GM21367 (cell line): ENCODE data around the gene CDK14.

Source experiments
- ATAC-seq: cut with Tn5 transposase; IDR thresholded peaks from one replicate; pipeline ENCODE4 v1.9.1; 2021; ENCODE audit not compliant: unreplicated experiment

The CDK14 gene

DNA sequence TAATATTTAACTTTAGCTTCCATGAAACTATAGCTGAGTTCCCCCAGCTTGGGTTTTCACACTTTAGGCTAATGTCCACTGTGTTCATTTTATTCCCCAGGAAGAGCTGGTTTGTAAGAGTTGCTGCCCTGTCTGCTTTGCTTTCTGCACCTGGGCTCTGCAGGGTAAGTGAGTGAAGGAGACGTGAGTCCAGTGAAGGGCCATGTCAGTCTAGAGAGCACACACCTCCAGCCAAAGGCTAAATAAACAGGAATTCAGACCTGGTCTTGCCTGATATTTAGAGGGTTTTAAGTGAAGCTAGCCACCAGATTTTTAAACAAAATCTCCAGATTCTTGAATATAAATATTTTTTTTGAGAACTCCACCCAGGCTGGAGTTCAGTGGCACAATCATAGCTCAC, 643.7 kb downstream of the CDK14 start:
- ATAC-seq = no peak

- no peak for ATAC-seq
Observed at GRCh38 chr7:91240376-91240941, 644.3 kb downstream of the CDK14 start.

DNA sequence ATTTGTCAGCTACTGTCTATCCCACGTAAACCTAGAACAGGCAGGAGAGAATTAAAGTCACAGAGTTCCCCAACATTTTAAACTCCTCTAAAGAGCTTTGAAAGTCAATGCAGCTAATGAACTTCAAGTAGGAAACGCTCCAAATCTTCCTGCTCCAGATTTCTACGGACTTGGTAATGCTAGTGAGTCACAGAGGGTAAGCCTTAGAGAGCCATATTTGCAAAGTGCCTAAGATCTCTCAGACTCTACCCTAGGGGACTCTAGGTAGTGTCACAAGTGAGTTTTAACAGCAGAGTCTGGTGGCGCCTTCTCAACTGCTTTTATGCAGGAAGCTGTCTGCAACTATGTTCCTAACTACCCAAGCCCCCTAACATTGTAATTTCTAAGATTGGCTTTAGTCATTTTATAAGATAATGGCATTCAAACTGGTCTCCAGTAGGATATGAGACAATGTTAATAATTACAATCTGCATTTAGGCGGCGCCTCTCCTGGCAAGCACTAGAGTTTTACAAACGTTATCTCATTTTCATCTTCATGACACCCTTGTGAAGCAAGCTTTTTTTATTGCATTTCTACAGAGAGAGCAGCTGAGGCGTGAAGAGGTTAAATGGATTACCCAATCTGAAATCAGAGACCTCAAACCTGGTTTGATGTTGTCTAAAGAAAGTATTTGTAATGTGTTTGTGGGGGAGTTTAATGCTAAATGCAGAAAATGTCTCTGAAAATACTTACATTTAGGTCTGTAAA, 646.1 kb downstream of the CDK14 start:
- no peak for ATAC-seq

DNA sequence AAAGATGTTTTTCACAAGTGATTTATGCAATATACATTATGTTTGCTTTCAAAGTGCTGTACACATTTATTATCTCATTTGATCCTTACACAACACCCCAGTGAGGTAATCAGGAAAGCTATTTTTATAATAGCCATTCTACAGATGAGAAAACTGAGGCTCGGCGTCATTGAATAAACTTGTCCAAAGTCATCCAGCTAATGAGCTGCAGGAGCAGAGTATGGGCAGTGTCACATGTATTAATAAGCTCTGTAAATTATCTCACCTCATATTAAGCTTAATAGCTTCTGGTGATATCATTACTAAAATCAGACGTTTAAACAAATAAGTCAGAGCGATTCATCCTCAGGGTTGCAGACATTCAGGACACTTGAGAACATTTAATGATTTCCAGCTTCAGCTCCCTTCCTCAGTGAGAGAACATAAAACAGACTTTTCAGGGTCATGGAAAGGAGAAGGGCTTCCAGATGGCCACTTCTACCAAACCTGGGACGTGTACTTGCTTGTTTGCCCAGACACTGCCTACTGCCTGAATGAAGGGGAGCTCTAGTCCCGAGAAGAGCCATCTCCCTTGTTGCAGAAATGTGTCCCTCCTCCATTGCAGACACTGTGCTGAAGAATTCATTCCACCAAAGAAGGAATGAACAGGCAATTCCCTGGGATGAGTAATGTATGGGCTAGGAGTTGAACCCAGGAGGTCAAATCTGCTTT, 647.6 kb downstream of the CDK14 start:
- ATAC-seq = no peak

- no peak for ATAC-seq
Observed at GRCh38 chr7:91247500-91247899, 651.4 kb downstream of the CDK14 start.

- no peak for ATAC-seq
Observed at GRCh38 chr7:91248996-91249395, 652.9 kb downstream of the CDK14 start.

DNA sequence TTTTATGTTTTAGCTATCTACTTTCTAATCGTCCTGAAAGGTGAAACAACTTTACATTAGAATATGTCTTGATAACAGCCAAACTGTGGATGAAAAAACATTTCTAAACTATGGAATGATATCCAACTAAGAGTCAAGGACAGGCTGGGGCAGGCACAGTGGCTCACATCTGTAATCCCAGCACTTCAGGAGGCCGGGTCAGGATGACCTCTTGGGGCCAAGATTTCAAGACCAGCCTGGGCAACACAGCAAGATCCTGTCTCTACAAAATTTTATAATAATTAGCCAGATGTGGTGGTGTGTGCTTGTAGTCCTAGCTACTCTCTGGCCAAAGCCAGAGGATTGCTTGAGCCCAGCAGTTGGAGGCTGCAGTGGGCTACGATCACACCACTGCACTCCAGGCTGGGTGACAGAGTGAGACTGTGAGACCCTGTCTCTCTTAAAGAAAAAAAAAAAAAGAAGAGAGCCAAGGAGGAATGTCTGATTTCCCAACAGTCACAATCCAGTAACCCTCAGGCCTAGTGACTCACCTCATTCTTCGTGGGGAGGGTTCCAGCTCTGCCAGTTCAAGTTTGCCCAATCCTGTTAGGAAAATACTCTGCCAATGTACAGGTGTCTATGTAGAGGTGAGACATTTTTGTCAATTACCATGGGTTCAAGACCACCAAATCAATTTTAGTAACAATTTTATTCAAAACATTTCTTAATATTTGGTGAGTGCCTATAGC, 653.5 kb downstream of the CDK14 start:
- ATAC-seq = no peak

DNA sequence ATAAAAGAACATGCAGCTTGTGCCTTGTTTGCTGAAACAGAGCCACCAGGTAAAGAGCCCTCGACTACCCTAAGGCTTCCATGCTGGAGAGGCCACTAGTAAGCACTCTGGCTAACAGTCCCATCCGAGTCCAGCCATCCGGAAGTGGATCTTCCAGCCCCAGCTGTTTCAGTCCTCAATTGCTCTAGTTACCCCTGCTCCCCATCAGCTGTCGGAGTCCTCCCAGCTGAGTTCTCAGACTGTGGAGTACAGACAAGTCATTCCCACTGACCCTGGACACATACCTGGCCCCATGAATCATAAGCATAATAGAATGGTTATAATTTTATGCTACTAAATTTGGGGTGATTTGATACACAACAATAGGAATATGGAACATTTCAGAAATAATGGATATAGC, 654.6 kb downstream of the CDK14 start:
- no peak for ATAC-seq

- no peak for ATAC-seq
Observed at GRCh38 chr7:91251877-91252276, 655.8 kb downstream of the CDK14 start.
